ENCODE data around the gene C11orf98.

C11orf98 gene

DNA sequence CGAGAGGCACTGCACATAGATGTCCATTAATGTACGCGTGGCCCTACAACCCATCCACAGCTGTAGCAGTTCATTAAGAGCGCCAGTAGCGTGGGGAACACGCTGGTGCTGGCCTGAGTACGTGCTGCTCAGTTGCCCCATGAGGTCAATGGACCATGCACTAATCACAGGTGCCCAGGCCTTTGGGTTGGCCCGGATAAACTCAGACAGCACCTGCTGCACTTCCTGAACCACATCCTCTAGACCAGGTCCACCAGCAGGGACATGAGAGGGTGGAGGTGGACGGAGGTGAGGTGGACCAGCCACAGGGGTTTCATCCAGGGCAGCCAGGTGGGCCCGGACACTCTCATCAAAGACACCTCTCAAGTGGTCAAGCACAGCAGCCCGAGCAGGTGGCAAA lies 15.5 kb downstream of the C11orf98 start:
- no peak for DNase-seq (ENCODE audit: low read depth in 2 of 2)
- TF ChIP-seq, protein P1, sequence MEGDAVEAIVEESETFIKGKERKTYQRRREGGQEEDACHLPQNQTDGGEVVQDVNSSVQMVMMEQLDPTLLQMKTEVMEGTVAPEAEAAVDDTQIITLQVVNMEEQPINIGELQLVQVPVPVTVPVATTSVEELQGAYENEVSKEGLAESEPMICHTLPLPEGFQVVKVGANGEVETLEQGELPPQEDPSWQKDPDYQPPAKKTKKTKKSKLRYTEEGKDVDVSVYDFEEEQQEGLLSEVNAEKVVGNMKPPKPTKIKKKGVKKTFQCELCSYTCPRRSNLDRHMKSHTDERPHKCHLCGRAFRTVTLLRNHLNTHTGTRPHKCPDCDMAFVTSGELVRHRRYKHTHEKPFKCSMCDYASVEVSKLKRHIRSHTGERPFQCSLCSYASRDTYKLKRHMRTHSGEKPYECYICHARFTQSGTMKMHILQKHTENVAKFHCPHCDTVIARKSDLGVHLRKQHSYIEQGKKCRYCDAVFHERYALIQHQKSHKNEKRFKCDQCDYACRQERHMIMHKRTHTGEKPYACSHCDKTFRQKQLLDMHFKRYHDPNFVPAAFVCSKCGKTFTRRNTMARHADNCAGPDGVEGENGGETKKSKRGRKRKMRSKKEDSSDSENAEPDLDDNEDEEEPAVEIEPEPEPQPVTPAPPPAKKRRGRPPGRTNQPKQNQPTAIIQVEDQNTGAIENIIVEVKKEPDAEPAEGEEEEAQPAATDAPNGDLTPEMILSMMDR (IDR thresholded peaks at IDR 0.05; ENCODE audit: low read depth, low read length), result no peak
- H3K4me3 ChIP-seq (replicated peaks in 1 of 2; ENCODE audit: low read depth in 2 of 2, low read length in 2 of 2), result no peak overlapping the region

DNA sequence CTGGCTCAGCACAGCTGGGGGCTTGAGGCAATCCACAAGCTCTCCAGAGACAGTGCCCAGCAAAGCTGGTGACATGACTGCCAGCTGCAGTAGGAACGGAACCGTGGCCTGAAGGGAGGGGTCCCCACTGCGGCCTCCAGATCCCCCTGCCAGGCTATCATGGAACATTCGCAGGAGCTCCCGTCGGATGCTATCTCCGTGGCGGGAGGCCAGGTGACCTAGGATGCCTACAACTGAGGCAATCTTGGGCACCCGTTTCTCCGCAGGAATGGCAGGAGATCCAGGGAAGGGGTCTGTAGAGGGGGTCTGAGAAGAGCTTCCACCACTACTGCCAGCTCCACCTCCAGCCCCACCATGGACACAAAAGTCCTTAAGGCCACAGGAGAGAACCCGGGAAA lies 16.0 kb downstream of the C11orf98 start:
- TF ChIP-seq, protein P1 (IDR thresholded peaks at IDR 0.05; ENCODE audit: low read depth, low read length), result no peak

GRCh38 chr11:62648185-62648966 lies 16.6 kb downstream of the C11orf98 start:
- no peak overlapping the region for H3K4me3 ChIP-seq (replicated peaks in 1 of 2; ENCODE audit: low read depth in 2 of 2, low read length in 2 of 2)
- no peak for DNase-seq (ENCODE audit: low read depth in 2 of 2)
- TF ChIP-seq, protein P1 (IDR thresholded peaks at IDR 0.05; ENCODE audit: low read depth, low read length), result no peak

More for the DNA sequence above, 16.0 kb downstream of the C11orf98 start:
- no peak overlapping the region for H3K4me3 ChIP-seq (replicated peaks in 1 of 2; ENCODE audit: low read depth in 2 of 2, low read length in 2 of 2)
- DNase-seq (ENCODE audit: low read depth in 2 of 2), result no peak

- no peak overlapping the region for H3K4me3 ChIP-seq (replicated peaks in 1 of 2; ENCODE audit: low read depth in 2 of 2, low read length in 2 of 2)
These were observed 17.4 kb downstream of the C11orf98 start for GRCh38 chr11:62647609-62648005.

GRCh38 chr11:62646825-62647608 lies 18.0 kb downstream of the C11orf98 start:
- TF ChIP-seq, protein P1 (IDR thresholded peaks at IDR 0.05; ENCODE audit: low read depth, low read length), result no peak
- no peak overlapping the region for H3K4me3 ChIP-seq (replicated peaks in 1 of 2; ENCODE audit: low read depth in 2 of 2, low read length in 2 of 2)

More at GRCh38 chr11:62647609-62648005, 17.4 kb downstream of the C11orf98 start:
- DNase-seq (ENCODE audit: low read depth in 2 of 2), result no peak
- TF ChIP-seq, protein P1 (IDR thresholded peaks at IDR 0.05; ENCODE audit: low read depth, low read length), result no peak

DNA sequence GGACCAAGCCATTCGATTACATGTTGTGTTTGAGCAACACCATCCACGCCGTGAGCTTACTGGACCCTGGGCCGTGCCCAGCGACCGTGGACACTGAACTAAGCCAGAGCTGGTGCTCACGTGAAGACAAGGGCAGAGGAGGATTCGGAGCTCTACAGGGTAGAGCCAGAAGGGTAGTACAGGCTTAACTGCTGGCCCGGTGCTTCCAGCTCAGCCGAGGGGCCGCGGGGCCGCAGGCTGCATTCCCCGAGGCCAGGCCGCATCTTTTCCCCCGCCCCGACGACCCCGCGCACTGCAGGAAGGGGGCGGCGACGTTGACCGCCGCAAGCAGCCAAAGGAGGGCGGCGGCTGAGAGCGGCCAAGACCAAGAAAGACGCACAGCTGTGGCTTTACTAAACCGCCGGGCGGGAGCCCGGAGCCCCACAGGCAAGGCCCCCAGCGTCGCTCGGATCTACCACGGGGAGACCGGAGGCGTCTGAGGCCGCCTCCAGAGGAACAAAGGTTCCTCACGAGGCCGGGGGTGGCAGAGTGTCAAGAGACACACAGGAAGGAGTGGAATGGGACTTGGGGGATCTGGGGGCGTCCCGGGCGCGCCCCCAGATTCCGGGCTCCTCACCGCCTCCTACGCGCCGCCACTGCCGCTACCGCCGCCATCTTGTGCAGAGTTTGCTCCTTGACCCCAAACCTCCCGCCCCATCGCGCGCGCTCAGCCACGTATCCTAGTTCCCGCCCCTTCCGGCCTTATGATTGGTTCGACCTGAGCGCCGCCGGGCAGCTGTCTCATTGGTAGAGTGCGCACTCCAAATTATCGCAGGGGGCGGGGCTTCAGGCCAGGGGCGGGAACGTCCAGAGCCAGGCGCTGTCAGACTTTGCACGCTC lies 18.8 kb downstream of the C11orf98 start, which contains the start of gene GANAB:
TSS of gene GANAB (minus strand) at position 668 of the 879 bp plus-strand sequence. CDS start at position 654, 14 bp downstream.
- peak within 1 kb of the TSS; percentile 83 to 86 for H3K4me3 ChIP-seq (replicated peaks in 1 of 2; ENCODE audit: low read depth in 2 of 2, low read length in 2 of 2)
- peak; percentile 98 for DNase-seq (ENCODE audit: low read depth in 2 of 2)
- TF ChIP-seq, protein P1 (IDR thresholded peaks at IDR 0.05; ENCODE audit: low read depth, low read length), result no peak

More at GRCh38 chr11:62646825-62647608, 18.0 kb downstream of the C11orf98 start:
- no peak for DNase-seq (ENCODE audit: low read depth in 2 of 2)
